Right cardiac atrium (tissue), 5 donors: Measurements from ENCODE around the gene C1QL2. TPM values are rescaled to one million over a fixed set of nuclear protein-coding genes. Genes with fewer than 3 reads are reported as not detected.

Experiments used
- polyA plus RNA-seq: library from polyadenylated mRNA; stranded (reverse); fragments of 200-250 nt; gene quantifications from one replicate; pipeline ENCODE4 v1.2.3, GENCODE V29; 2013
- total RNA-seq, 4 donors: library from RNA; stranded (reverse); fragmentation: NEBNext Ultra II Directional; extraction: Animal tissue kit (Norgen Biotek cat#: 25700); gene quantifications; one replicate each; pipeline ENCODE4 v1.2.1, GENCODE V29; 2021
- donor health status: healthy with polysubstance abuse.
- donor health status: DM: no; HTN: yes; CAD: no.
- donor health status: DM: no; HTN: no; CAD: no.
- donor health status: DM: no; HTN: yes; CAD: no; lungs with severe emphysema.
- donor health status: DM: yes; HTN: yes; CAD: no.

Gene C1QL2
- total and polyA plus RNA-seq, 5 donors = not detected

Other genes starting within 250 kb of the C1QL2 start
- 10 to 100 TPM; 25.9 to 96.6 (median 39.9) TPM for gene MARCO, start 216.6 kb downstream of the C1QL2 start, total RNA-seq
- 5.9 TPM for gene MARCO, start 216.6 kb downstream of the C1QL2 start, polyA plus RNA-seq
- gene STEAP3, start 65.1 kb upstream of the C1QL2 start, total RNA-seq = 10 to 100 TPM in 2 of 4 donors, 1 to 10 TPM in 2; 7.2 to 12.4 (median 10.2) TPM
- gene STEAP3, start 65.1 kb upstream of the C1QL2 start, polyA plus RNA-seq = 4.8 TPM
- 10 to 100 TPM; 11.4 to 13.3 (median 13.0) TPM for gene C2orf76, start 208.1 kb upstream of the C1QL2 start, total RNA-seq
- 27.7 TPM for gene C2orf76, start 208.1 kb upstream of the C1QL2 start, polyA plus RNA-seq
- 100 to 1,000 TPM; 178 to 218 (median 200) TPM for gene DBI, start 208.2 kb upstream of the C1QL2 start, total RNA-seq
- gene DBI, start 208.2 kb upstream of the C1QL2 start, polyA plus RNA-seq = 671 TPM